ENCODE data around the gene PNPLA5.

GRCh38 chr22:43841742-43842141 is 50.1 kb downstream of the PNPLA5 start:
- TF ChIP-seq POLR2A (IDR thresholded peaks at IDR 0.05) (no peak), CTCF (IDR thresholded peaks at IDR 0.05 in 4 of 5, conservative IDR thresholded peaks at IDR 0.05 in 1 of 5) (no peak)

All from gastrocnemius medialis (tissue), 4 donors.